Amniotic stem cell (primary cell): ENCODE data around the gene APCDD1.
A peak's percentile ranks its signal among the peaks of the same experiment; 100 is the strongest.

Experiments
- DNase-seq: peaks from one replicate; lab custom pipeline; 2025; lab: John Stamatoyannopoulos, UW

Gene APCDD1

GRCh38 chr18:10453806-10454680 lies at the start of gene APCDD1:
APCDD1 (plus strand) TSS chr18:10454635; CDS start chr18:10454982, 347 bp downstream.
- DNase-seq: no peak

GRCh38 chr18:10405014-10405493 lies 49.4 kb upstream of the APCDD1 start:
- DNase-seq: no peak

- DNase-seq: no peak
Measured at GRCh38 chr18:10405816-10406663, 48.4 kb upstream of the APCDD1 start.

- no peak for DNase-seq
Measured at GRCh38 chr18:10408131-10408530, 46.3 kb upstream of the APCDD1 start.

- DNase-seq: no peak
Measured at GRCh38 chr18:10409041-10409440, 45.4 kb upstream of the APCDD1 start.

GRCh38 chr18:10410472-10411308 lies 43.7 kb upstream of the APCDD1 start:
- DNase-seq: no peak

- DNase-seq: no peak
Measured at GRCh38 chr18:10412933-10413332, 41.5 kb upstream of the APCDD1 start.

GRCh38 chr18:10413722-10414121 lies 40.7 kb upstream of the APCDD1 start:
- no peak for DNase-seq

GRCh38 chr18:10414293-10414842 lies 40.1 kb upstream of the APCDD1 start:
- no peak for DNase-seq

- no peak for DNase-seq
Measured at GRCh38 chr18:10416065-10416464, 38.4 kb upstream of the APCDD1 start.

GRCh38 chr18:10417191-10417590 lies 37.2 kb upstream of the APCDD1 start:
- DNase-seq: no peak

GRCh38 chr18:10417664-10418063 lies 36.8 kb upstream of the APCDD1 start:
- no peak for DNase-seq

GRCh38 chr18:10418836-10419235 lies 35.6 kb upstream of the APCDD1 start:
- DNase-seq: no peak

- no peak for DNase-seq
Measured at GRCh38 chr18:10419420-10420103, 34.9 kb upstream of the APCDD1 start.

- DNase-seq: peak; percentile 18
Measured at GRCh38 chr18:10420561-10421352, 33.7 kb upstream of the APCDD1 start.

- DNase-seq: no peak
Measured at GRCh38 chr18:10421859-10422258, 32.6 kb upstream of the APCDD1 start.

GRCh38 chr18:10422731-10423130 lies 31.7 kb upstream of the APCDD1 start:
- no peak for DNase-seq

- DNase-seq: no peak
Measured at GRCh38 chr18:10424585-10425307, 29.7 kb upstream of the APCDD1 start.

GRCh38 chr18:10430677-10431076 lies 23.8 kb upstream of the APCDD1 start:
- DNase-seq: no peak
